HG03520 (cell line): Measurements from ENCODE around the gene PNMA6F.
A peak's percentile ranks its signal among the peaks of the same experiment; 100 is the strongest.
"Not testable (repeated sequence)": the region's sequence is repeated elsewhere in the genome, so short reads cannot be mapped to it uniquely, and the experiment has no call there.

Experiments
- ATAC-seq: cut with Tn5 transposase; IDR thresholded peaks from one replicate; pipeline ENCODE4 v1.9.1; 2021; ENCODE audit warnings: mild to moderate bottlenecking, moderate library complexity; ENCODE audit not compliant: unreplicated experiment

The PNMA6F gene

GRCh38 chrX:153336121-153336894 lies 14.7 kb upstream of the PNMA6F start:
- no peak for ATAC-seq

GRCh38 chrX:153334654-153335295 lies 13.2 kb upstream of the PNMA6F start:
- ATAC-seq: no peak

- peak; percentile 75 for ATAC-seq
Measured at GRCh38 chrX:153333821-153334653, 12.5 kb upstream of the PNMA6F start, which contains the start of gene ZNF275. TSS of gene ZNF275 (plus strand) at chrX:153334153. CDS start at chrX:153336680, 2,527 bp downstream.

DNA sequence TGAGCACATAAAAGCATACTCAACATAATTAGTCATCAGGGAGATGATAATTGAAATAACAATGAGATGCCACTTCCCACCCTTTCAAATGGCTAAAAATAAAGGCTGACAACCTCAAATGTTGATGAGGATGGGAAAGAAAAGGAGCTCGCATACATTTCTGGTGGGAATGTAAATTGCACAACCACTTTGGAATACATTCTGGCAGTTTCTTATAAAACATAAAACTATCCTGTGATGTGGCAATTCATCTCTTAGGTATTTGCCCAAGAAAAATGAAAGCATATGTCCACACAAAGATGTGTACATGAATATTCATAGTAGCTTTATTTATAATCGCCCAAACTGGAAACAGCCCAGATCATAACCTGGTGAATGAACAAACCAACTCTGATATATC lies 11.7 kb upstream of the PNMA6F start:
- no peak for ATAC-seq

DNA sequence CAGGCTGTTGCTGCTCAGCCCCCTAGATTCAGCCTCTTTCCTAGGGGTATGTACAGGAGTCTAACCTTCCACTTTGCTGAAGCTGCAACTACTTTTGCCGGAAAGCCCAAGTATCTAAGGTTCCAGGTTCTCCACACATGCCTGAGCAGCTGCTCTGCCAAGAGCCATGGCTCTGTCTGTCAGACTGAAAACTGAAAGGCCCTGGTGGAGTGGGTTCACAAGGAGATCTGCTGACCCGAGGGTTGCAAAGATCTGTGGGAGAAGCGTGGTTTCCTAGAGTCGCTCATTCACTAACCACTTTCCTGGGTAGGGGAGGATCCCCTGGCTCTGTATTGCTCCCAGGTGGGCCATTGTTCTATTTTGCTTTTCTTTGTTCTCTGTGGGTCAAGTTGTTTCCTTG lies 6.0 kb upstream of the PNMA6F start:
- ATAC-seq: no peak

DNA sequence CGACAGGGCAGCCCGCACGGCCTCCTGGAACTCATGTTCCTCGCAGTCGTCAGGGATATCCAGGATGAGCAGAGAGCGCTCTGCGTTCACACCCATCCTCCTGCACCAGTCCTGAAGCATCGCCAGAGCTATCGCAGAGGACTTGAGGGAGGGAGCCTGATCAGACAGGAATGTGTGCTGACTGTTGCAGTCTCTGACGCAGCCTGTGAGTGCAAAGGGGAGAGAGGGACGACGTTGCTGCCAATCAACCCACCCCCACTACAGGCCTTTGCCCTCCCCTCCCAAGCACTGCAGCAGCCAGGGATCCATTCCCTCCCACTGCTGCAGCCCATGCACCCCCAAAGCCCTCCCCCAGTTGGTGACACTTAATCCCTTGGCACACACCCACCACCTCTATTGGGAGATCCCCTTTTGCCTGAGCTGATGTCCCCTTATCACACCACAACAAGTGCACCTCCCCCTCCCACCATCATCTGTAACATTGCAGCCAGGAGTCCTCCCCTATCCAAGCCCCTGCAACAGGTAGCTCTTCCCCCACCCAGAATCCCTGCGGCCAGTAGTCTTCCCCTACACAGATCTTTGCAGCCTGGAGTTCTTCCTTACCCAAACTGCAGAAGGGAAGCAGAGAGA lies 897 bp downstream of the PNMA6F start:
- ATAC-seq: no peak

- not testable (repeated sequence) for ATAC-seq
Measured at GRCh38 chrX:153320047-153320443, 1.5 kb downstream of the PNMA6F start.

DNA sequence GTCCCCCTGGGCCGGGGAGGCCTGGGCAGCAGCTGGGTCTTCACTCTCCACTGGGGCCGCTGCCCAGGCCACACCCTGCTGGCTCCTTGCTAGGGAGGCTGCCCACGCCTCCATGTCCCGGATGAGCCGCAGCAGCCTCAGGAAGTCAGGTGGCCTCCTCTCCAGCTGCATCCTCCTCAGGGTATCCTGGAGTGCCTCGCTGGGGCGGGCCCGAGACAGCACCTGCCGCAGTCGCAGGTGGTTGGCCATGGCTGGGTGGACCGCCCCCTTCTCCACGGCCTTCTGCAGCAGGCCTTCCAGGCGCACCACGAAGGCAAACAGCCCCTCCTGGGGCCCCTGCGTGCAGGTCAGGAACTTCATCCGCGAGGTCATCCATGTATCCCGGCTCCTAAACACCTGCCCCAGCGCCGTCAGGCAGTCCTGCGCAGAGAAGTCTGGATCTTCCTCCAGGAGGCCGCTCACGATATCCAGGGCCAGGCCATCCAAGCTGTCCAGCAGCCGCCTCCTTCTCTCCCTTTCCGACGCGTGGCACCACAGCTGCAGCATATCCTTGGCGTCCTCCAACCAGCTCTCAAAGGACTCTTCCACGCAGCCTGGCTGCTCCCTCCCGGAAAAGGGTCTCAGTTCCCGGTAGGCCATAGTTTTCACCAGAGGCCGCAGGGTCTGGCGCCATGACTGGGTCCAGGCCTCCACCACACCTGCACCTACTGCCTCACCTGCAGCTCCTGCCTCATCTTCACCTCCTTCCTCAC lies 2.1 kb downstream of the PNMA6F start:
- ATAC-seq: no peak

GRCh38 chrX:153318811-153319210 lies 2.8 kb downstream of the PNMA6F start:
- no peak for ATAC-seq

GRCh38 chrX:153317996-153318722 lies 3.4 kb downstream of the PNMA6F start:
- no peak for ATAC-seq

DNA sequence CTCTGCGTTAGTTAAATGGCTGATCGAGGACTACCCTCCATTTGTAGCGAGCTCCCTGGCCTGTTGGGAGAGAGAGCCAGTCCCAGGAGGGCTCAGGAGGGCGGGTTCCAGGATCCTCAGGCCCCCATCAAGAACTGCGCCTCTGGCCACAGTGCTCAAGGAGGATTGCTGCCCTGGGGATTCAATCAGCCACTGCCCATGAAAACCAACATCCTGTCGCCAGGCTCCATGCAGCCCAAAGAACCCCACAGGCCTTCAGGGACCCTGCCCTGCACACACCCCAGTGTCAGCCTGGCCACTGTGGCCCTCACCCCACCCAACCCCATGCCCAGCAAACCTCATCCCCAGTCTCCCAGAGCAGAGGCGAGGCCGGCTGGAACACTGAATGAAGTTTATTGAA lies 4.3 kb downstream of the PNMA6F start:
- no peak for ATAC-seq

GRCh38 chrX:153312842-153313241 lies 8.7 kb downstream of the PNMA6F start:
- ATAC-seq: no peak

DNA sequence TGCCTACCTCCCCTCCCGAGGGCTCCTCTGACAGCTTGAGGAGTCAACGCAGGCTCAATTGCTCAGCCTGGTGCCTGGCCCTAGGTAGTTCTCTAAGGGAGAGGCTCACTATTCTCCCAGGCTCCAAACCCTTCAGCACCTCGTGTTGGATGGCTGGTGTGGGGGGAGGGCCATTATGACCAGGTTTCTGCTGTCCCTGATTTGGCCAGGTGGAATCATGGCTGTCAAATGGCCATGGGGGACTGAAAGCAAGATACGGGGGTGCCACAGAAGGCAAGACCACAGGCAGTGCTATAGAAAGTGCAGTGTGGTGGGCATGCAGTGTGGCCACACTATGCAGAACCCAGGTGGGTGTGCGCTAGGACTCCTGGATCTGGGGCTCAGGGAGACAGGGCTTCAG lies 9.5 kb downstream of the PNMA6F start:
- no peak for ATAC-seq

- no peak for ATAC-seq
Measured at GRCh38 chrX:153310901-153311300, 10.7 kb downstream of the PNMA6F start.

DNA sequence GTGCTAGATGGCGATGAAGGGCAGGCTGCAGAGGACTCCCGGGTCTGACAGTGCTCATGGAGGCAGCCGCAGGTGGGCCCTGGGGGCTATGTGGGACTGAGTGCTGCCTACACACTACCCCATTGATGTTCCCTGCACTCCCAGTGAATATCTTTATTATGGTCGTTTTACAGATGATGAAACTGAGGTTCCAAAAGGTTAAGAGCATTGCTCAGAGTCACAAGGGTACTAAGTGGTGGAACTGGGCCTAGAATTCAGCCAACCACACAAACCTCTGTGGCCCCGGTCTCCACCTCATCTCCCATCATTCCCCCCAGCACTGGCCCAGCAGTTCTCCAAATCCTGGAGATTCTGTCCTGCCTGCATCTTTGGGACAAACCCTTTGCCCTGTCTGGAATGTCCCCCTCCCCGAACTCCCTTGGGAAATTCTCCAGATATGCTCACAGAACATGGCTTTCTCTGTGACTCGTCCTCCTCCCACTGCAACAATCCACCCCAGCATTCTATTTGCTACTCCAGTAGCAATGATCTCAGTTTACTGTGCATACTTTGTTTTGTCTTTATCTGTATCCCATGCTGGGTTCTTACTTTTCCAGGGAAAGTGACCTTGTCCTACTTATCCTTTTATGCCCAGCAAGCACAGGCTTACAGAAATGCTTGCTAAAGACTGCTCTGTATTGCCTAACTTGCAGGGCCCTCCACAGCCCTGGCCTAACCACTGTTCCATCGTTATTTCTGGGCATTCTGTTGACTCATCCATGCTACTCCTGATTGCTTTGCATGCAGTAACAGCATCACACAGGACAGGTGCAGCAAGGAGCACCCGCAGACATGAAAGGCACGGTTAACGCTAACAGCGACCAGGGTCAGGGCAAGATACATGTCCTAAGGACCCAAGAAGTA lies 14.0 kb downstream of the PNMA6F start:
- ATAC-seq: no peak

DNA sequence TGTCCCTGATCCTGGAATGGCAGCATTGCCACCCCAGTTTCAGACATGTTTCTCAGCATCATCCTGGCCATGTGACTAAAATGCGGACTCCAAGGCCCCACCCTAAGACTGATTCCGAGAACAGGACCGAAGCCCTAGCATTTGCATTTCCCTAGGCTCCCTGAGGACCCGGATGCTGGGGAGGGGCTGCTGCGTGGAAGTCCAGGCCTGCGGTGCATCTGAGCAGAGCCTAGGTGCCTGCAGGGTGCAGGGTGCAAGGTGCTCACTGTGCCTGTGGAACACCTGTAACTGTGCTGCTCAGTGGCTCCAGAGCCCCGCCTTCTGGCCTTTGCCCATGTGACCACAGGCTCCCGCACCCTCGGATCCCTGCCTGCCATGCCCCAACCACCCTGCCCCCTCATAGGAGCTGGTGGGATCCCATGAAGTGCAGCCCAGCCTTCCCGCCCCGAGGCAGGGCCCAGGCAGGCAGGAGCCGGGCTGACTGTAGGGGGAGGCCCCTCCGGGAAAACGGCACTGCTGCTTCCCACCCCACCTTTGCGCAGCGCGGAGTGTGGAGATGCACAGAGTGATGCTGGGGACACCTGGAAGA lies 14.9 kb downstream of the PNMA6F start:
- no peak for ATAC-seq

- no peak for ATAC-seq
Measured at GRCh38 chrX:153305972-153306371, 15.6 kb downstream of the PNMA6F start.

DNA sequence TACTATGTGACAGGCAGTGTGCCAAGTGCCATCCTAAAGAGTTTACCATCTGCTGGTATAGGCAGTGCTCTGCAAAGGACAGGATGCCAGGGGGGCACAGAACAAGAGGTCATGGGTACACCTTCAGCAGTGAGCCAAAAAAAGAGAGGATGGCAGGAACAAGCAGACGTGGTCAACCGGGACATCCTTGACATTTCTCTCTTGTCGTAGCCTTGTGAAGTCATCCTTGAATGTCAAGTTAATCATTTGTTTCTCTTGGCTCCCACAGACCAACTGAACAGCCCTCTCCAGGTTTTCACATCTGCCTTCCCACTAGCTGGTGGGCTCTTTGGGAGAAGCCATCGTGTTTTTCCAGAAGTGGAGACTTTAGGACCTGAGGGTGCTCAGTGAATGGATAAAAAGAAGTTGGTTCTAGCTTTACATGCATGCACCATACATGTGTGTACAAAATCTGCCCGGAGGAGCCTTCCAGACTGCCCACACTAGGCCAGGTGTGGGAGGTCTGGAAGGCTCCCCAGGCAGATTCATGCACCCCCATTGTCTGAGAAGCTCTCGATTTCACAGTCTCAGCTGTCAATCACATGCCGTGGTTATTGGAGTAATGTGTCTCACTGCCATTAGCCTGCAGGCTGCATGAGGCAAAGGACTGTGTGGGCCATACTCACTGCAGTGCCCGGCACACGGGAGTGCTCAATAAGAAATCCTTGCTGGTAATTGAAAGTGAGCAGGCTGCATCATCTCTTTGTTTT lies 16.4 kb downstream of the PNMA6F start:
- no peak for ATAC-seq
